DMS 273 (cell line): Measurements from ENCODE around the gene TLNRD1.
"Not testable (repeated sequence)": the region's sequence is repeated elsewhere in the genome, so short reads cannot be mapped to it uniquely, and the experiment has no call there.

Experiments
- DNase-seq: peaks from one replicate; lab custom pipeline; 2025; ENCODE audit not compliant: unreplicated experiment; lab: John Stamatoyannopoulos, UW

The TLNRD1 gene

GRCh38 chr15:81000624-81001151 is at the start of gene TLNRD1:
TSS of gene TLNRD1 (plus strand) at chr15:81000923. CDS start at chr15:81002272, 1,349 bp downstream.
- peak; percentile 91 for DNase-seq

- DNase-seq, result no peak
These were observed 48.8 kb upstream of the TLNRD1 start for GRCh38 chr15:80951941-80952340.

GRCh38 chr15:80953001-80953952 is 47.4 kb upstream of the TLNRD1 start:
- no peak for DNase-seq

- DNase-seq, result no peak
These were observed 46.6 kb upstream of the TLNRD1 start for GRCh38 chr15:80953953-80954778.

GRCh38 chr15:80955571-80956452 is 44.9 kb upstream of the TLNRD1 start:
- DNase-seq, result not testable (repeated sequence)

- peak; percentile 46 for DNase-seq
These were observed 43.2 kb upstream of the TLNRD1 start for GRCh38 chr15:80957556-80957955.

- no peak for DNase-seq
These were observed 42.7 kb upstream of the TLNRD1 start for GRCh38 chr15:80957976-80958375.

GRCh38 chr15:80958818-80959495 is 41.8 kb upstream of the TLNRD1 start:
- no peak for DNase-seq

- DNase-seq, result not testable (repeated sequence)
These were observed 35.3 kb upstream of the TLNRD1 start for GRCh38 chr15:80965454-80965853.

GRCh38 chr15:80966431-80967197 is 34.1 kb upstream of the TLNRD1 start:
- DNase-seq, result no peak

- DNase-seq, result peak; percentile 66
These were observed 33.3 kb upstream of the TLNRD1 start for GRCh38 chr15:80967451-80967850.

GRCh38 chr15:80967991-80968510 is 32.7 kb upstream of the TLNRD1 start:
- DNase-seq, result no peak

- DNase-seq, result no peak
These were observed 31.4 kb upstream of the TLNRD1 start for GRCh38 chr15:80969316-80969715.

GRCh38 chr15:80970018-80970657 is 30.6 kb upstream of the TLNRD1 start:
- DNase-seq, result peak; percentile 81

- no peak for DNase-seq
These were observed 30.1 kb upstream of the TLNRD1 start for GRCh38 chr15:80970658-80971057.

- DNase-seq, result no peak
These were observed 29.6 kb upstream of the TLNRD1 start for GRCh38 chr15:80971143-80971542.

- no peak for DNase-seq
These were observed 28.4 kb upstream of the TLNRD1 start for GRCh38 chr15:80972276-80972675.

GRCh38 chr15:80974914-80975313 is 25.8 kb upstream of the TLNRD1 start:
- DNase-seq, result no peak
